ENCODE measurements around the gene RIOK1. TPM values are rescaled to one million over a fixed set of nuclear protein-coding genes. Genes with fewer than 3 reads are reported as not detected.

Gene RIOK1
- polyA plus RNA-seq, 1 experiment = 12.1 TPM

- Histone ChIP-seq H3K27me3 (ENCODE audit: control insufficient read depth, insufficient read depth, low read length) (no peaks in the 10 kb centered on the region), H3K36me3 (ENCODE audit: control insufficient read depth, insufficient read depth, low read length) (no peaks in the 10 kb centered on the region), H3K4me3 (ENCODE audit: low read depth, low read length) (peak overlapping the region; percentile 77)
- ChIA-PET CTCF (interaction anchor here (1.2 to 2.5 kb wide), 2 partner anchors 22 to 113 kb away, joined by 3 to 6 read pairs; no protein-coding TSS in a partner anchor), POLR2A (interaction anchor here (0.5 kb wide), 1 partner anchor 201 kb away, joined by 4 read pairs; the partner anchor contains the start of gene SNRNP48)
- TF ChIP-seq CTCF (IDR thresholded peaks at IDR 0.05; ENCODE audit: insufficient read depth, low read depth, low read length) = no peak
- no peak for DNase-seq (ENCODE audit: low read depth)
These were observed 502 bp upstream of the RIOK1 start for GRCh38 chr6:7389162-7389450.

GRCh38 chr6:7390226-7390878, 744 bp downstream of the RIOK1 start:
- peak overlapping the region; percentile 77 for H3K4me3 ChIP-seq (ENCODE audit: low read depth, low read length)
- ChIA-PET POLR2A (interaction anchor here (0.6 kb wide), 1 partner anchor 396 kb away, joined by 3 read pairs; no protein-coding TSS in a partner anchor), CTCF (interaction anchor here (1.2 to 2.5 kb wide), 4 partner anchors 23 to 115 kb away, joined by 3 to 6 read pairs (median 4); no protein-coding TSS in a partner anchor)
- H3K36me3 ChIP-seq (ENCODE audit: control insufficient read depth, insufficient read depth, low read length) = no peaks in the 10 kb centered on the region
- no peak for TF ChIP-seq CTCF (IDR thresholded peaks at IDR 0.05; ENCODE audit: insufficient read depth, low read depth, low read length)
- H3K27me3 ChIP-seq (ENCODE audit: control insufficient read depth, insufficient read depth, low read length) = no peaks in the 10 kb centered on the region
- DNase-seq (ENCODE audit: low read depth) = no peak

- Histone ChIP-seq H3K4me3 (ENCODE audit: low read depth, low read length) (no peak overlapping the region; the same call in 1 of the 2 replicates), H3K36me3 (ENCODE audit: control insufficient read depth, insufficient read depth, low read length) (0 out of 2 replicates have a peak, but pooled peaks cover 2% of the 10 kb centered on the region), H3K27me3 (ENCODE audit: control insufficient read depth, insufficient read depth, low read length) (no peaks in the 10 kb centered on the region)
- ChIA-PET CTCF (interaction anchor here (0.8 to 1.2 kb wide), 4 partner anchors 23 to 276 kb away, joined by 3 to 5 read pairs (median 3); no protein-coding TSS in a partner anchor), POLR2A (no interaction called here)
- no peak for TF ChIP-seq CTCF (IDR thresholded peaks at IDR 0.05; ENCODE audit: insufficient read depth, low read depth, low read length)
- DNase-seq (ENCODE audit: low read depth) = no peak
These were observed 1.5 kb downstream of the RIOK1 start for GRCh38 chr6:7391151-7391550.

- Histone ChIP-seq H3K36me3 (ENCODE audit: control insufficient read depth, insufficient read depth, low read length) (0 out of 2 replicates have a peak, but pooled peaks cover 2% of the 10 kb centered on the region), H3K4me3 (ENCODE audit: low read depth, low read length) (no peak overlapping the region), H3K27me3 (ENCODE audit: control insufficient read depth, insufficient read depth, low read length) (no peaks in the 10 kb centered on the region)
- DNase-seq (ENCODE audit: low read depth) = no peak
- POLR2A ChIA-PET = no interaction called here
- no peak for TF ChIP-seq CTCF (IDR thresholded peaks at IDR 0.05; ENCODE audit: insufficient read depth, low read depth, low read length)
- CTCF ChIA-PET = no interaction called here
These were observed 2.8 kb downstream of the RIOK1 start for GRCh38 chr6:7392402-7392801.

- no peak for DNase-seq (ENCODE audit: low read depth)
- CTCF ChIA-PET = no interaction called here
- H3K27me3 ChIP-seq (ENCODE audit: control insufficient read depth, insufficient read depth, low read length) = no peaks in the 10 kb centered on the region
These were observed 11.5 kb downstream of the RIOK1 start for GRCh38 chr6:7401075-7401474.

More at GRCh38 chr6:7401075-7401474, 11.5 kb downstream of the RIOK1 start:
- POLR2A ChIA-PET = no interaction called here
- no peak overlapping the region for H3K4me3 ChIP-seq (ENCODE audit: low read depth, low read length)
- peaks cover 1% of the 10 kb centered on the region for H3K36me3 ChIP-seq (ENCODE audit: control insufficient read depth, insufficient read depth, low read length)
- no peak for TF ChIP-seq CTCF (IDR thresholded peaks at IDR 0.05; ENCODE audit: insufficient read depth, low read depth, low read length)

Data from BJ (cell line).